Measurements from ENCODE around the gene CNOT10. TPM values are rescaled to one million over a fixed set of nuclear protein-coding genes. Genes with fewer than 3 reads are reported as not detected.

Gene CNOT10
- total RNA-seq, 1 experiment from 2014 or later, result 26.1 TPM

GRCh38 chr3:32757618-32758374 is 72.8 kb downstream of the CNOT10 start:
- Histone ChIP-seq H3K4me1 (ENCODE audit: control insufficient read depth, insufficient read depth, low read length) (no peaks in the 10 kb centered on the region), H3K36me3 (ENCODE audit: control insufficient read depth, insufficient read depth, low read length) (no peaks in the 10 kb centered on the region), H3K27me3 (ENCODE audit: control insufficient read depth, insufficient read depth, low read length) (no peaks in the 10 kb centered on the region), H3K9me3 (ENCODE audit: control insufficient read depth, insufficient read depth, low read depth, low read length) (no peaks in the 10 kb centered on the region), H3K27ac (ENCODE audit: low read length) (no peak overlapping the region), H3K4me3 (ENCODE audit: low read depth in 2 of 2, low read length in 2 of 2) (no peak overlapping the region)
- intact Hi-C loops (cut with micrococcal nuclease; ENCODE audit: unreplicated experiment), result no loop called here
- ATAC-seq, result no peak
- POLR2A ChIA-PET, result interaction anchor here (0.7 kb wide), 1 partner anchor 326 kb away, joined by 8 read pairs; no protein-coding TSS in a partner anchor
- in situ Hi-C loops (cut with HindIII; ENCODE audit: low pct_unique_long_range_greater_than_20kb, low sequenced_read_pairs), result no loop called here
- no peak for TF ChIP-seq TCF7L2 (IDR thresholded peaks at IDR 0.05; ENCODE audit: low read depth, low read length)
- no peak for TF ChIP-seq CTCF (IDR thresholded peaks at IDR 0.05)
- no peak for TF ChIP-seq SIN3A (IDR thresholded peaks at IDR 0.05; ENCODE audit: borderline replicate concordance, insufficient read depth, low read depth, low read length)
- TF ChIP-seq REST (IDR thresholded peaks at IDR 0.05; ENCODE audit: insufficient read depth in 1 of 2, low read depth in 2 of 2, low read length in 1 of 2), result no peak
- TF ChIP-seq POLR2AphosphoS5 (IDR thresholded peaks at IDR 0.05; ENCODE audit: low read depth, low read length), result no peak
- CTCF ChIA-PET, result no interaction called here
- no TSS peak for BruUV-seq (replicated peaks)
- no peak for DNase-seq (ENCODE audit: low read depth, low spot score)

GRCh38 chr3:32758375-32758753 is 73.4 kb downstream of the CNOT10 start:
- H3K27ac ChIP-seq (ENCODE audit: low read length), result no peak overlapping the region
- no peak for DNase-seq (ENCODE audit: low read depth, low spot score)
- H3K9me3 ChIP-seq (ENCODE audit: control insufficient read depth, insufficient read depth, low read depth, low read length), result no peaks in the 10 kb centered on the region
- BruUV-seq (replicated peaks), result TSS peak; percentile 45
- no peaks in the 10 kb centered on the region for H3K4me1 ChIP-seq (ENCODE audit: control insufficient read depth, insufficient read depth, low read length)
- H3K27me3 ChIP-seq (ENCODE audit: control insufficient read depth, insufficient read depth, low read length), result no peaks in the 10 kb centered on the region
- intact Hi-C loops (cut with micrococcal nuclease; ENCODE audit: unreplicated experiment) (no loop called here), in situ Hi-C loops (cut with HindIII; ENCODE audit: low pct_unique_long_range_greater_than_20kb, low sequenced_read_pairs) (no loop called here)
- no peak for TF ChIP-seq REST (IDR thresholded peaks at IDR 0.05; ENCODE audit: insufficient read depth in 1 of 2, low read depth in 2 of 2, low read length in 1 of 2)
- TF ChIP-seq POLR2AphosphoS5 (IDR thresholded peaks at IDR 0.05; ENCODE audit: low read depth, low read length), result no peak
- no peak for TF ChIP-seq CTCF (IDR thresholded peaks at IDR 0.05)
- no peak for TF ChIP-seq SIN3A (IDR thresholded peaks at IDR 0.05; ENCODE audit: borderline replicate concordance, insufficient read depth, low read depth, low read length)
- no peak for TF ChIP-seq TCF7L2 (IDR thresholded peaks at IDR 0.05; ENCODE audit: low read depth, low read length)
- ChIA-PET CTCF (no interaction called here), POLR2A (no interaction called here)
- ATAC-seq, result no peak
- H3K4me3 ChIP-seq (ENCODE audit: low read depth in 2 of 2, low read length in 2 of 2), result no peak overlapping the region
- H3K36me3 ChIP-seq (ENCODE audit: control insufficient read depth, insufficient read depth, low read length), result no peaks in the 10 kb centered on the region

Data from Panc1 (cell line).